GM18861 (cell line): ENCODE data around the gene GATAD2A.
"Not testable (repeated sequence)": the region's sequence is repeated elsewhere in the genome, so short reads cannot be mapped to it uniquely, and the experiment has no call there.

ENCODE experiments used
- ATAC-seq: cut with Tn5 transposase; IDR thresholded peaks from one replicate; pipeline ENCODE4 v1.9.1; 2021; ENCODE audit not compliant: unreplicated experiment

The GATAD2A gene

GRCh38 chr19:19404879-19405860 lies at the start of gene GATAD2A:
Gene GATAD2A, plus strand, starts transcription at chr19:19405675. Its CDS starts 59,671 bp downstream, at chr19:19465346.
- ATAC-seq = peak; percentile 53

GRCh38 chr19:19356500-19356899 lies 49.0 kb upstream of the GATAD2A start:
- ATAC-seq = no peak

DNA sequence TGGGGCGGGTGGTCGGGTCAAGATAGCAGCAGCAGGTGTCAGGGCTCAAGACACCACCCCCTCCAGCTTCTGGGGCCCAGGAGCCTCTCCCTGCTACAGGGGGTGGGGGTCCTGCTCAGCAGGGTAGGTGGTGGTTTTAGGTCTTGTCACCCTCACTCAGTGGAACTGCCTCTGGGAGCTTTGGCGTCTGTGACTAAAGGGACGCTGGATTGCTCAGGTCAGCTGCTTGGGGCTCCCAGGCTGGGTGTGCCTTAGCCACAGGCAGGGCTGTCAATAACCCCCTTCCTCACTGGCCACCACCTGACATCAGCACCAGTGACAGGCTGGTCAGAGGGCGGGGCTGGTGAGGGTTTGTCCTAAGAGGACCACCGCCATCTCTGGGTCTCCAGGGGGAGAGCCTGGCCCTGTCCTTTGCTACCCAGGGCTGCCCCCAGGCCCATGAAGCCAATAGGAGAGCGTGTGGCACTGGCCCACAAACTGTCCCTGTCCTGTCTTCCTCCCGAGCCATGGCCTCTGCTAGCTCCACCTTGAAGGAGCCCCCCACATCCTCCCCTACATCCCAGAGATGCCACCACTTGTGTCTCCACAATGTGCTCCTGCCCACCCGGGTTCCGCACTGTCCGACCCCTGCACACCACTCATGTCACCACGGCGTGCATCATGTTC lies 48.4 kb upstream of the GATAD2A start:
- ATAC-seq = no peak

DNA sequence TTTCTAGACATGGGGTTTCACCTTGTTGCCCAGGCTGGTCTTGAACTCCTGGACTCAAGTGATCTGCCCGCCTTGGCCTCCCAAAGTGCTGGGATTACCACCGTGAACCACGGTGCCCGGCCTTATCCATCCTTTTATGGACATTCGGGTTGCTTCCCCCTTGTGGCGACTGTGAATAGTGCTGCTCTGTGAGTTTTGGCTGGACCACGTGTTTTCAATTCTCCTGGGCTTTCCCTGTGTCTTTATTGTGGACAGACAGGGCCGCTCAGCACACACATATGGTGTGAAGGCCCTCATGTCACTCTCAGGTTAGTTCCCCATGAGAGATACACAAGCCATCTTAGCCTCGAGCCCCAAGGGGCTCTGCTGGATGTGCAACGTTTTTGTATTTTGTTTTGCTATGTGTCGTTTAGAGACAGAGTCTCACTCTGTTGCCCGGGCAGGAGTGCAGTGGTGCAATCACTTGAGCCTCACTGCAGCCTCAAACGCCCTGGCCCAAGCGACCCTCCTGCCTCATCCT lies 44.3 kb upstream of the GATAD2A start:
- peak; percentile 76 for ATAC-seq

DNA sequence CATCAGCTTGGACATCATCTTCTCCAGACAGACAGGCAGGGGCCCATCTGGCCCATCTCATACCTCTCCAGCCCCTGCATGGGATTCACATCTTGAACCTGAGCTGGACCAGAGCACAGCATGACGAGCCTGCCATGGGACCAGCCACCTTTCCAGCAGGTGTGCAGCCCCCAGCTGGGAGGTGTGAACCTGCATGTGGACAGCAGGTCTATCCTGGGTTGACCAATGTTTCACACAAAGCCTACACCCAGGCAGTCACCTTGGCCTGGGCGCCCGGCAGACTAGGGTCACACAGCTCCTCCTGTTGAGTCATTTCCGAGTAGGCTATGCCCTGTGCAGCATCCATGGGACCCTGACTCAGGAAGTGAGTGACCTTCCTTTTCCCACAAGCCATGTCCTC lies 43.4 kb upstream of the GATAD2A start:
- no peak for ATAC-seq

DNA sequence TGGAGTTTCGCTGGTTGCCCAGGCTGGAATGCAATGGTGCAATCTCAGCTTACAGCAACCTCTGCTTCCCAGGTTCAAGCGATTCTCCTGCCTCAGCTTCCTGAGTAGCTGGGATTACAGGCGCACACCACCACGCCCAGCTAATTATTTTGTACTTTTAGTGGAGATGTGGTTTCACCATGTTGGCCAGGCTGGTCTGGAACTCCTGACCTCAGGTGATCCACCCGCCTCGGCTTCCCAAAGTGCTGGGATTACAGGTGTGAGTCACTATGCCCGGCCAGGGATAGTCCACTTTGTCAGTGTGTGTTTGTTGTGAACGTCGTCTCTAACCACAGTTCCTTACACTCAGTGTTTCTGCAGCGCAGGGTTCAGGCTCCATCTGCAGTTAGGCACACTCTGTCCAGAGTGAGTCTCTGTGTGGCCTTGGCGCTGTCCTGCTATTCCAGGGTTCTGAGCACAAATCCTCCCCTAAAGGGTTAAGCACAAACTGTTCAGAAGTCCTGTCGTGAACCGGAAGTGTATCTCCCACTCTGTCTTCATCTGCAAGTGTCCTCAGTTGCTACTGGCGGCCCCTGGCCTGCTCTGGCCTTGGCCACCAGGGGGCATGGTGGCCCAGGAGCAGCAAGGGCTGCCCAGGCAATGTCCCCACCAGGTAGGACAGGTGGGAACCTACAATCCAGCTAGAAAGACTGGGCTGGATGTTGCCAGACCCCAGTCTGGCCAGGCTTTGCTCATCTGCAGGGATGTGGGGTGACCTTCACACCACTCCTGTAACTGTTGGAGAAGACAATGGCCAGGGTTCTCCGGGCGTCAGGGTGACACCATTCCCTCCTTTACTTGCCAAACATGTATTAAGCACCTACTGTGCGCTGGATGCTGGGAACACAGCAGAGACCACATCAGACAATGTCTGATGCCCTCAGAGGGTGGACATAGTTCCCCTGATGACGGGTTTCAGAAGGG lies 38.8 kb upstream of the GATAD2A start:
- ATAC-seq = peak; percentile 82

- ATAC-seq = no peak
Measured at GRCh38 chr19:19368087-19368486, 37.4 kb upstream of the GATAD2A start.

- no peak for ATAC-seq
Measured at GRCh38 chr19:19371059-19371458, 34.4 kb upstream of the GATAD2A start.

GRCh38 chr19:19372656-19373416 lies 32.6 kb upstream of the GATAD2A start:
- ATAC-seq = peak; percentile 88

DNA sequence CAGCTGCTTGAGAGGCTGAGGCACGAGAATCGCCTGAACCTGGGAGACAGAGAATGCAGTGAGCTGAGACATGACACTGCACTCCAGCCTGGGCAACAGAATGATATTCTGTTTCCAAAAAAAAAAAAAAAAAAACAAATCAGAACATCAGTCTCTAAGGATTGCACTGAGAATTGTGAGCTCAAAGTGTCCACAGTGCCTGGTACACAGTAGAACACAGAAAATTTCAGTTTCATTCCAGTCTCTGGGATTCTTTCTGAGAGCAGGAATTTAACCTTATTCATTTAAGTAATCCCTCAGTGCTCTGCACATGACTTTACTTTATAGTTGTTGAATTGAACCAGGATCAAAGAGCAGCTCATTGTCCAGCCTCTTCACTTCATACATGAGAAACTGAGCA lies 25.9 kb upstream of the GATAD2A start:
- no peak for ATAC-seq

DNA sequence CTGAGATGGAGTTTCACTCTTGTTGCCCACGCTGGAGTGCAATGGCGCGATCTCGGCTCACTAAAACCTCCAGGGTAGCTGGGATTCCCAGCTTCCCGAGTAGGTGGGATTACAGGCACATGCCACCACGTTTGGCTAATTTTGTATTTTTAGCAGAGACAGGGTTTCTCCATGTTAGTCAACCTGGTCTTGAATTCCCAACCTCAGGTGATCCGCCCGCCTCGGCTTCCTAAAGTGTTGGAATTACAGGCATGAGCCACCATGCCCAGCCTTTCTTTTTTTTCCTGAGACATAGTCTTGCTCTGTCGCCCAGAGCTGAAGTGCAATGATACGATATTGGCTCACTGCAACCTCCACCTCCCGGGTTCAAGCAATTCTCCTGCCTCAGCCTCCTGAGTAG lies 25.2 kb upstream of the GATAD2A start:
- ATAC-seq = not testable (repeated sequence)

DNA sequence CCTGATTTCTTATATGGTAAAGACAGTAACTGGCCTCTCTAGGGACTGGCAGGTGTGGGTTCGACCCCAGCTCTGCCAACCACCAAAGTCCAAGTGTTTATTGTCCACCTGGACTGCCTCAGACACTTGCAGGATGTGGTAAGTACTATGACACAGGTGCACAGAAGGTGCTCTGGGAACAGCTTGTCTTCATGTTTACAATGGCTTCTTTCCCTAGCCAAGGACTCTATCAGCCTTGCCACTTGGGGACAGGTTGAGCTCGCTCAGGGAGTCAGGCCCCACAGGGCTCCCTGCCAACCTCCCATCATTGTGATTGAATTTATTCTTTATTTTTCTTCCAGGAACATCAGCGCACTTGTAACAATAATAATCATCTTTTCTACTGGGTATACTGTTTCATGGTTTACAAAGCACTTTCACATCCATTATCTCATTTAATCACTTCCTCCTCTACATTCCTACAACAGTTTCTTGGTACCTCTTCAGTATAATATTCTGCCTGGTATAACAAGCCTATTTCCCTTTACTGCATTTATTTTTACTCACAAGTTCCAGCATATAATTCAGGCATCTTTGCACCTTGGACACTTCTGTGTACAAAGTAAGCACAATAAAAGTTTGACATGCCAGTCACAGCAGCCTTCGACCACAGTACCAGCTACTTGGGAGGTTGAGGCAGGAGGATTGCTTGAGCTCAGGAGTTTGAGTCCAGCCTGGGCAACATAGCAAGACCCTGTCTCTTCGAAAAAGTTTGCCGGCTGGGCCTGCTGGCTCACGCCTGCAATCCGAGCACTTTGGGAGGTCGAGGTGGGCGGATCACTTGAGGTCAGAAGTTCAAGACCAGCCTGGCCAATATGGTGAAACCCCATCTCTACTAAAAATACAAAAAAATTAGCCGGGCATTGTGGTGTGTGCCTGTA lies 24.2 kb upstream of the GATAD2A start:
- ATAC-seq = no peak

- no peak for ATAC-seq
Measured at GRCh38 chr19:19382118-19382517, 23.4 kb upstream of the GATAD2A start.

DNA sequence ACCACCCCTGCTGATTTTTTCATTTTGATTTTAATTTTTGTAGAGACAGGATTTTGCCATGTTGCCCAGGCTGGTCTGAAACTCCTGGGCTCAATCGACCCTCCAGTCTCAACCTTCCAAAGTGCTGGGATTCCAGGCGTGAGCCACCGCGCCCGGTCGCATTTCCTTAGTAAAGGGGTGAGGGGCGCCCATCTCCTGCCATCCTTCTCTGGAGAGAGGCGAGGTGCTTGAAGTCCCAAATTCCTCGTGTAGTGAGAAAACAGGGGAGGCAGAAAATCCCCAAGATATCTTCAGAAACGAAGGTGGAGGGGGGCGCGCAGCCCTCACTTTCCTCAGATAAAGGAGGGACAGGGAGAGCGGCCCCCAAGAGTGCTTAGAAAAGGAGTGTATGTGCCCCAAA lies 21.0 kb upstream of the GATAD2A start:
- no peak for ATAC-seq

DNA sequence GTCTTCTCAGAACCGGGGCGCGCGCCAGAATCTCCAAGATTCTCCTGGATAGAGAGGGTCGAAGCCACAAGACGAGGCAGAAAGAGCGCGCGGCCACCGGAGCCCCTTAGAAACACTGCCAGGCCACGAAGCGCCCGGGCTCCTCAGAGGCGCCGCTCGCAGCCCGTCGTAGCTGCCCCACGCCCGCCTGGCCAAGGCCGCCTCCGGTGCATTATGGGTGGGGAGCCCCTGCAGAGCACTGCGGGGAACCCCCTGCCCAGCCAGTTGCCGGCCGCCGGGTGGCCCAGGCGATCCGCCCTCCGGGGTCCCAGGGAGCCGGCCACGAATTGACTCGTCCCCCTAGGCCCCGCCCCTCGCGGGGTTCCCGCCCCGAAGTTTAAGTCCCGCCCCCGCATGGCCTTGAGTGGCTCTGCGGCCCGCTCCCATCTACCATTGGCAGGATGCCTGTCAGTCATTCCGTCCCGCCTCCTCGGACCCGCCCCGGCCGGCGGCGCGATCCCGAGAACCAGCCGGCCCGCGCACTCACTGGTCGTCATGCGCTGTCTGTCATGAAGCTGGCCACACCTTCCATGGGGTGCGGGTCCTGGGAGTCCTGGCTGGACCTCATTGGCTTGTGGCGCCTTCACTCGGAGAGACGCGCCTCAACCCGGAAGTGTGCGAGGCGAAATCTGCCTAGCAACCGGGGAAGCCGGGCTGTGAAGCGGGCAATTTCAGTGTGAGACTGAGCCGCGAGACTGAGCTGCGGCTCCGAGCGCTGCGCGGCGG lies 20.2 kb upstream of the GATAD2A start:
- peak; percentile 87 for ATAC-seq

DNA sequence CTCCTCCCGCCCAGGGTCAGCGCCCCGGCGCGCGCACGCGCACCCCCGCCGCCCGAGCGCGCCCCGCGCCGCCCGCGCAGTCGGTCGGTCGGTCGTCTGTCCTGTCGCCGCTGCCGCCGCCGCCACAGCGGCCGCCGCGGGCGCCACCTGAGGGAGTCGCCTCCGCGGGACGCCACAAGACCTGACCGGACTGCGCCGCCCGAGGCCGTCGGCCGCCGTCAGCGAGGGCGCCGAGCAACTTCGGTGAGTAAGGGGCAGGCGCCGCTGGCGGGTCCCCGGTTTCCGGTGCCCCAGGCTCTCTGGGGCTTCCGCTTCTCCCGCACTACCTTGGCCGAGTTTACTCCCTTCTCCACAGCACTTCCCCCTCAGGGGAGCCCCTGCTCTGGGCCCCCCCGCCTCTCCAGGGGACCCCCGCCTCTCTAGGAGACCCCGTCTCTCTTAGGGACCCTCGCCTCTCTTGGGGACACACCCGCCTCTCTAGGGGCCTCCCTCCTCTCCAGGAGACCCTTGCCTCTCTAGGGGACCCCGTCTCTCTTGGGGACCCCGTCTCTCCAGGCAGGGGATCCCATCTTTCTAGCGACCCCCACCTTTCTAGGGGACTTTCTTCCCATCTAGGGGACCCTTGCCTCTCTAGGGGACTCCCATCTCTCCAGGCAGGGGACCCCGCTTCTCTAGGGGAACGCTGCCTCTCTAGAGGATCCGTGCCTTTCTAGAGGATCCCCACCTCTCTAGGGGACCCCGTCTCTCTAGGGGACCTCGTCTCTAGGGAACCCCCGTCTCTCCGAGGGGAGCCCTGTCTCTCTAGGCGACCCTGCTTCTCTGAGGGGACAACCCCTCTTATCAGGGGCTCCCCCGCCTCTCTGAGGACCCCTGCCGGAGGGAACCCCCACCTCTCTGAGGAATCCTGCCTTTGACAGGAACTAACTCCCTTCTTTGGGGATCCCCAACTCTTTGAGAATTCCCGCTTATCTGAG lies 19.3 kb upstream of the GATAD2A start:
- no peak for ATAC-seq

DNA sequence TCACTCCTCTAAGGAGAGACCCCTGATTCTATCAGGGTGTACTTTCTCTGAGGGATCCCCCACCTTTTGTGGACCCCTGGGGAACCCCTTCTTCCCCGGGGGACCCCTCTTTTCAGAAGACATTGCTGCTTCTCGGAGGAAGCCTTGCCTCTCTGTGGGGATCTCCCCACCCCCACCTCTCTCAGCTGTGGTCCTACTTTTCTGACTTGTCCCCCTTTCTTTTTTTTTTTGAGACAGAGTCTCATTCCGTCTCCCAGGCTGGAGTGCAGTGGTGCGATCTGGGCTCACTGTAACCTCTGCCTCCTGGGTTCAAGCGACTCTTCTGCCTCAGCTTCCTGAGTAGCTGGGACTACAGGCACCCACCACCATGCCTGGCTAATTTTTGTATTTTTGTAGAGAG lies 18.4 kb upstream of the GATAD2A start:
- no peak for ATAC-seq
